Tibial nerve (tissue), 4 donors: ENCODE measurements around the gene OSBPL10. TPM values are rescaled to one million over a fixed set of nuclear protein-coding genes. Genes with fewer than 3 reads are reported as not detected.

Source experiments
- DNase-seq, 2 donors: peaks; one replicate each; pipeline ENCODE4 v3.0.0-alpha.2; 2019; ENCODE audit warnings: low spot score in 2 of 2
- H3K27ac ChIP-seq, 4 donors: fragments of 200-600 bp; sonication (generic) in 3 of 4; one replicate each; pipeline ENCODE4 v1.5.1; 2017 to 2019; ENCODE audit warnings: mild to moderate bottlenecking in 1 of 4
- H3K27me3 ChIP-seq, 2 donors: fragments of 200-600 bp; sonication (generic) in 1 of 2; one replicate each; pipeline versions ENCODE4 v1.5.1 to v1.6.0; 2017 to 2019
- H3K36me3 ChIP-seq, 3 donors: fragments of 200-600 bp; sonication (generic); one replicate each; pipeline ENCODE4 v1.5.1; 2018 to 2019
- H3K4me1 ChIP-seq, 4 donors: fragments of 200-600 bp; sonication (generic) in 3 of 4; one replicate each; pipeline ENCODE4 v1.5.1; 2017 to 2019
- H3K4me3 ChIP-seq, 4 donors: fragments of 200-600 bp; sonication (generic) in 3 of 4; one replicate each; pipeline ENCODE4 v1.5.1; 2017 to 2019; ENCODE audit warnings: mild to moderate bottlenecking in 1 of 4, moderate library complexity in 1 of 4
- H3K9me3 ChIP-seq, 4 donors: fragments of 200-600 bp; sonication (generic) in 3 of 4; one replicate each; pipeline ENCODE4 v1.5.1; 2017 to 2019
- CTCF ChIP-seq, 5 experiments: fragments of 200-600 bp in 3 of 5; fragments of 450-650 bp in 2 of 5; sonication (generic) in 3 of 5; IDR thresholded peaks; one replicate each; pipeline ENCODE4 v1.5.1; 2016 to 2019; ENCODE audit warnings: antibody characterized with exemption in 5 of 5, mild to moderate bottlenecking in 3 of 5, moderate library complexity in 2 of 5
- EP300 ChIP-seq, 2 donors: sonication (generic); formaldehyde crosslinking; IDR thresholded peaks; one replicate each; pipeline ENCODE4 v1.6.1; 2017; ENCODE audit warnings: antibody characterized with exemption in 2 of 2, mild to moderate bottlenecking in 1 of 2
- POLR2A ChIP-seq, 2 donors: fragments of 450-650 bp; IDR thresholded peaks; one replicate each; pipeline ENCODE4 v1.6.1; 2017; ENCODE audit warnings: antibody characterized with exemption in 2 of 2, mild to moderate bottlenecking in 2 of 2, moderate library complexity in 2 of 2
- WGBS, 2 donors: methylation state at CpG; one replicate each; pipeline ENCODE4 v1.1.5; 2018; 5-methylcytosine and 5-hydroxymethylcytosine counted together
- total RNA-seq, 4 donors: library from RNA; depleted of rRNA; stranded (reverse); fragments of >200 nt; gene quantifications; one replicate each; pipeline ENCODE4 v1.1.0, GENCODE V29; 2016

Gene OSBPL10
- total RNA-seq, 4 donors from 2014 or later = 45.0 to 79.2 (median 60.4) TPM

- no peaks in the 10 kb centered on the region for H3K4me1 ChIP-seq
- no peak for DNase-seq
- TF ChIP-seq POLR2A (IDR thresholded peaks at IDR 0.05) (no peak), CTCF (IDR thresholded peaks at IDR 0.05) (no peak), EP300 (IDR thresholded peaks at IDR 0.05) (no peak)
- peaks cover 0 to 28% (median 0%) of the 10 kb centered on the region in 3 donors for H3K36me3 ChIP-seq
- H3K4me3 ChIP-seq = no peak overlapping the region
- WGBS, 2 donors = 97 to 98% methylated on average over 17 of the region's 17 CpGs
- H3K9me3 ChIP-seq = no peaks in the 10 kb centered on the region
- H3K27me3 ChIP-seq = no peaks in the 10 kb centered on the region
- no peak overlapping the region for H3K27ac ChIP-seq
These were observed 317.0 kb downstream of the OSBPL10 start for GRCh38 chr3:31664031-31664430.

- H3K36me3 ChIP-seq = peaks cover 0 to 20% (median 0%) of the 10 kb centered on the region in 3 donors
- WGBS, 2 donors = 56 to 77% methylated on average over 5 of the region's 5 CpGs
- no peaks in the 10 kb centered on the region for H3K27me3 ChIP-seq
- TF ChIP-seq CTCF (IDR thresholded peaks at IDR 0.05) (no peak), EP300 (IDR thresholded peaks at IDR 0.05) (no peak)
- no peak overlapping the region for H3K27ac ChIP-seq
- H3K9me3 ChIP-seq = peaks cover 0 to 9% (median 1%) of the 10 kb centered on the region in 4 donors
- H3K4me3 ChIP-seq = no peak overlapping the region
- DNase-seq = no peak
- H3K4me1 ChIP-seq = no peaks in the 10 kb centered on the region
These were observed 318.9 kb downstream of the OSBPL10 start for GRCh38 chr3:31661993-31662670.

- peaks cover 0 to 16% (median 3%) of the 10 kb centered on the region in 4 donors for H3K9me3 ChIP-seq
- H3K27ac ChIP-seq = no peak overlapping the region
- no peak for DNase-seq
- 78 to 79% methylated on average over 5 of the region's 5 CpGs for WGBS, 2 donors
- no peaks in the 10 kb centered on the region for H3K27me3 ChIP-seq
- no peak for TF ChIP-seq CTCF (IDR thresholded peaks at IDR 0.05)
- no peak for TF ChIP-seq EP300 (IDR thresholded peaks at IDR 0.05)
- TF ChIP-seq POLR2A (IDR thresholded peaks at IDR 0.05) = no peak
- H3K4me1 ChIP-seq = no peaks in the 10 kb centered on the region
- peaks cover 0 to 24% (median 0%) of the 10 kb centered on the region in 3 donors for H3K36me3 ChIP-seq
- H3K4me3 ChIP-seq = no peak overlapping the region
These were observed 319.8 kb downstream of the OSBPL10 start for GRCh38 chr3:31661286-31661685.

GRCh38 chr3:31659246-31659645 lies 321.8 kb downstream of the OSBPL10 start:
- no peak for TF ChIP-seq EP300 (IDR thresholded peaks at IDR 0.05)
- TF ChIP-seq POLR2A (IDR thresholded peaks at IDR 0.05) = no peak
- no peak for TF ChIP-seq CTCF (IDR thresholded peaks at IDR 0.05)
- DNase-seq = no peak

GRCh38 chr3:31654998-31655397 lies 326.1 kb downstream of the OSBPL10 start:
- H3K27me3 ChIP-seq = no peaks in the 10 kb centered on the region
- no peaks in the 10 kb centered on the region for H3K4me1 ChIP-seq
- no peak overlapping the region for H3K4me3 ChIP-seq
- TF ChIP-seq CTCF (IDR thresholded peaks at IDR 0.05) (no peak), POLR2A (IDR thresholded peaks at IDR 0.05) (no peak), EP300 (IDR thresholded peaks at IDR 0.05) (no peak)
- H3K36me3 ChIP-seq = peaks cover 0 to 39% (median 0%) of the 10 kb centered on the region in 3 donors
- H3K9me3 ChIP-seq = peaks cover 0 to 79% (median 28%) of the 10 kb centered on the region in 4 donors
- no peak overlapping the region for H3K27ac ChIP-seq
- DNase-seq = no peak

More at GRCh38 chr3:31659246-31659645, 321.8 kb downstream of the OSBPL10 start:
- Histone ChIP-seq H3K27ac (no peak overlapping the region), H3K4me3 (no peak overlapping the region), H3K9me3 (peaks cover 0 to 36% (median 12%) of the 10 kb centered on the region in 4 donors), H3K27me3 (no peaks in the 10 kb centered on the region), H3K36me3 (peaks cover 0 to 36% (median 0%) of the 10 kb centered on the region in 3 donors), H3K4me1 (no peaks in the 10 kb centered on the region)
